GM18511 (cell line): ENCODE data around the gene TRIM10.
"Not testable (repeated sequence)": the region's sequence is repeated elsewhere in the genome, so short reads cannot be mapped to it uniquely, and the experiment has no call there.

Source experiments
- ATAC-seq: cut with Tn5 transposase; IDR thresholded peaks from one replicate; pipeline ENCODE4 v1.9.1; 2021; ENCODE audit warnings: mild to moderate bottlenecking, moderate library complexity; ENCODE audit not compliant: unreplicated experiment

Gene TRIM10

DNA sequence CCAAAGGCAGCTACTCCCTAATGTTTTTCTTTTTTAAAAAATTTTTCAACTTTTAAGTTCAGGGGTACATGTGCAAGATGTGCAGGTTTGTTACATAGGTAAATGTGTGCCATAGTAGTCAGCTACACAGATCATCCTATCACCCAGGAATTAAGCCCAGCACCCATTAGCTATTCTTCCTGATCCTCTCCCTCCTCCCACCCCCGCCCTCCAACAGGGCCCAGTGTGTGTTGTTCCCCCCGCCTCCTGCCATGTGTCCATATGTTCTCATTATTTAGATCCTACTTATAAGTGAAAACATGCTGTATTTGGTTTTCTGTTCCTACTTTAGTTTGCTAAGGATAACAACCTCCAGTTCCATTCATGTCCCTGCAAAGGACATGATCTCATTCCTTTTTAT, 14.8 kb upstream of the TRIM10 start:
- no peak for ATAC-seq

DNA sequence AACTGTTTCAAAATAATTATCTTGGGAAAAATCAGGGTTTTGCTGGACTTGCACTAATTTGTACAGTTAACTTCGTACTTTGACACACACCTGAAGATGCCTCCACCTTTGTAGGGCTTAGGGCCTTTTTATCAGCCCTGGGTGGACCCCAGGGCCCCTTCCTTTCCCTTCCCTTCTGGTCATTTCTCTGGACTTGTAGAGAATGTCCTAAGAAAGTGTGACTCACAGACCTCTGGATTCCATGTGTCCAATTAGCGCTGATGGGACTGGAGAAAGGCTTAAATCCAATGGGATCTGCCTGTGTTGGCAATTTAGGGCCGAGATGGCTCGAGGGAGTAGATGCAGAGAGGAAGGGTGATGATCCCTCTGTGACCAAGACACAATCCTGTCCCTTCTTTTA, 11.7 kb upstream of the TRIM10 start:
- no peak for ATAC-seq

DNA sequence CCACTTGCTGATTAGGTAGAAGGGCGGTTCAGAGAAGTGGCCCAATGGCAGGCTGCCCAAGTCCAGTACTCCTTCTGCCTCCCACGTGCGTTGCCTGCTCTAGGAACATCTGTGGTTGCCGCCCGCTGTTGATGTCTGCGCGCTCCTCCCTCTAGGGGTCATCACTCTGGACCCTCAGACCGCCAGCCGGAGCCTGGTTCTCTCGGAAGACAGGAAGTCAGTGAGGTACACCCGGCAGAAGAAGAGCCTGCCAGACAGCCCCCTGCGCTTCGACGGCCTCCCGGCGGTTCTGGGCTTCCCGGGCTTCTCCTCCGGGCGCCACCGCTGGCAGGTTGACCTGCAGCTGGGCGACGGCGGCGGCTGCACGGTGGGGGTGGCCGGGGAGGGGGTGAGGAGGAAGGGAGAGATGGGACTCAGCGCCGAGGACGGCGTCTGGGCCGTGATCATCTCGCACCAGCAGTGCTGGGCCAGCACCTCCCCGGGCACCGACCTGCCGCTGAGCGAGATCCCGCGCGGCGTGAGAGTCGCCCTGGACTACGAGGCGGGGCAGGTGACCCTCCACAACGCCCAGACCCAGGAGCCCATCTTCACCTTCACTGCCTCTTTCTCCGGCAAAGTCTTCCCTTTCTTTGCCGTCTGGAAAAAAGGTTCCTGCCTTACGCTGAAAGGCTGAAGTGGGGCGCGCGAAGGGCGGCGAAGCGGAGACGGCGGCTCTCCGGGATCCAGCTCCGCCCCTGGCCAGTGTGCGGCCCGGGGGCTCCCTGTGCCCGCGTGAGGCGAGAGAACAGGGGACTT, 10.9 kb upstream of the TRIM10 start:
- no peak for ATAC-seq

DNA sequence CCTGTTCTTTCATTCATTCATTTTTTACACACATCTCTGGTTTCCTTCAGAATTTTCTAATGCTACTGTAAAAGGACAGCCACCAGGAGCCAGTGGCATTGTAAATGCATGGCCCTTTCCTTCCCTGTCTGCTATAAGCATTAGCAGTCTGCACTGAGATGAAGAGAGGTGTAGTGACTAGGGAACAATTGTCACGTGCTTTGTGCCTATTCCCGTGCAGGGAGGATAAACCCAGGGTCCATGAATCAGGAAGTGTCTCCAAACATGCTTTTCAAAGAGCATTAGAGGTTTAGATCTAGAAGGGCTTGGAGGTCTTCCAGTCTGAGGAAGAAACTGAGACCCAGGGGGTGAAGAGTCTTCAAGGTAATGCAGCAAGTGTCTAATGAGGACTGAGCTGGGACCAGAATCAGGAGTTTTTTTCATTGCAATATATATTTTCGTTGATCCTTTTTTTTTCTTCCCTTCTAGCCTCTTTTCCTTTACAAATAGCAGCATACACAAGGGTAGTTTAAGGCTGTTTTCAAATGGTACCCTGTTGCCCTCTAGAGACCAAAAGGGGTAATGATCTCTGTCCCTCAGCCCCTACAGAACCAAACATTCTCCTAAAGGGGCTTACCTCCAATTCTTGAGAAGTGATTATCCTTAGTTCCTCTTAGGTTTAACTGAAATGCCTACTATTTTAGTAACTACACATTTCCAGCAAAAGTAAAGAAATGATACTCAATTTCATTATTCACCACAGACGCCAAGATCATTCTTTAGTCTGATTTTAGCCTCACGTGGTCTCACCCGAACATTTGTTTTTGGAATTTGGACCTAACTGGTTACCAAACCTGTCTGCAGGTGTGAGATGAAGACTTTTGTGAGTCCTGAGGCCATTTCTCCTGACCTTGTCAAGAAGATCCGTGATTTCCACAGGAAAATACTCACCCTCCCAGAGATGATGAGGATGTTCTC, 8.9 kb upstream of the TRIM10 start:
- ATAC-seq: no peak

DNA sequence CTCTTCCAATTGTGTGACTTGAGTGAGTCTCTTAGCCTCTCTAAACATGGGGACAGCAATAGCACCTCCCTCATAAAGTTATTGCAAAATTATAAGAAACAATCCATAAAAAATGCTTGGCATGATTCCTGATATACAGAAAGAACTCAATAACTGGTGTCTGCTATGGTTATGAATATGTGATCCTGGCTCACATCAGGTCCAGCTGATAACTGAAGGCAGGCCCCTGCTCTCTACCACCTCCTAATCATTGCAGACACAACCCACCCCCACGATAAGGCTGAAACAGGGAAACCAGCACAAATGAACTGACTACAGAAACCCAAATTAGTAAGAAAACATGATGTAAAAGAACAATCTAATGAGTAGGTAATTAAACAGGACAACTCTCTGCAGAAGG, 7.7 kb upstream of the TRIM10 start:
- ATAC-seq: no peak

DNA sequence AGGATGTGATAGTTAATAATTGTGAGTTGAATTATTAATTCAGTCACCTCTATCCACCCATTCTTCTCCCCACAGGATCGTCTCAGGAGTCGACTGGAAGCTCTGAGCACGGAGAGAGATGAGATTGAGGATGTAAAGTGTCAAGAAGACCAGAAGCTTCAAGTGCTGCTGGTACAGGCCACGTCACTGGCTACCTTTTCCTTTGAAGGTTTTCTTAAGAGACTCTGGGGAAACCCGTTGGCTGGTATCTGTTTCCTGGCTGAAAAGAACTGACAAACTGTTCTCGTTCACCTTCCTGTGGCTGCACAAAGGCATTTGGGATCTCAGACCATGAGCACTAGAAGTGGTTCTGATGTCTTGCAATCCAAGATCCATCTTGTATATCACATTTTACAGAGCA, 6.1 kb upstream of the TRIM10 start:
- no peak for ATAC-seq

DNA sequence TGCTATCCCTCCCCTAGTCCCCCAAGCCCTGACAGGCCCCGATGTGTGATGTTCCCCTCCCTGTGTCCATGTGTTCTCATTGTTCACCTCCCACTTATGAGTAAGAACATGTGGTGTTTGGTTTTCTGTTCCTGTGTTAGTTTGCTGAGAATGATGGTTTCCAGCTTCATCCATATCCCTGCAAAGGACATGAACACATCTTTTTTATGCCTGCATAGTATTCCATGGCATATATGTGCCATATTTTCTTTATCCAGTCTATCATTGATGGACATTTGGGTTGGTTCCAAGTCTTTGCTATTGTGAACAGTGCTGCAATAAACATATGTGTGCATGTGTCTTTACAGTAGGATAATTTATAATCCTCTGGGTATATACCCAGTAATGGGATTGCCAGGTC, 4.2 kb upstream of the TRIM10 start:
- not testable (repeated sequence) for ATAC-seq

DNA sequence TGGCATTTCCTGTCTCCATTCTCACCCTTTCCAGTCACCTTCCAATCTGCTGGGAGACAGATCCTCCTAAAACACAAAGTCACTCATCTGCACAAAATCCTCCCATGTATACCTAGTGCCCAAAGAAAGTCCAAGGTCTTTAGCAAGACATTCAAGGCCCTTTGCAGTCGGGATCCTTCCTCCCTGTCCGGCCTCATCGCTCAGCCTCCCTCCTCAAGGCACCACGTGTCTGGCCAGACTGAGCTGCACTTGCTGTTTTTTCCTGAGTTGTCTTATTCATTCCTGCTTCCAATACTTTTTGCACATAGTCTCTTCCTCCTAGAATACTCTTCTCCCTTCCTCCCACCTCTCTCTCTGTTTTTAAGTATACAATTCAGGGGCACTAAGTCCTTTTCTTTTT, 3.7 kb upstream of the TRIM10 start:
- no peak for ATAC-seq

DNA sequence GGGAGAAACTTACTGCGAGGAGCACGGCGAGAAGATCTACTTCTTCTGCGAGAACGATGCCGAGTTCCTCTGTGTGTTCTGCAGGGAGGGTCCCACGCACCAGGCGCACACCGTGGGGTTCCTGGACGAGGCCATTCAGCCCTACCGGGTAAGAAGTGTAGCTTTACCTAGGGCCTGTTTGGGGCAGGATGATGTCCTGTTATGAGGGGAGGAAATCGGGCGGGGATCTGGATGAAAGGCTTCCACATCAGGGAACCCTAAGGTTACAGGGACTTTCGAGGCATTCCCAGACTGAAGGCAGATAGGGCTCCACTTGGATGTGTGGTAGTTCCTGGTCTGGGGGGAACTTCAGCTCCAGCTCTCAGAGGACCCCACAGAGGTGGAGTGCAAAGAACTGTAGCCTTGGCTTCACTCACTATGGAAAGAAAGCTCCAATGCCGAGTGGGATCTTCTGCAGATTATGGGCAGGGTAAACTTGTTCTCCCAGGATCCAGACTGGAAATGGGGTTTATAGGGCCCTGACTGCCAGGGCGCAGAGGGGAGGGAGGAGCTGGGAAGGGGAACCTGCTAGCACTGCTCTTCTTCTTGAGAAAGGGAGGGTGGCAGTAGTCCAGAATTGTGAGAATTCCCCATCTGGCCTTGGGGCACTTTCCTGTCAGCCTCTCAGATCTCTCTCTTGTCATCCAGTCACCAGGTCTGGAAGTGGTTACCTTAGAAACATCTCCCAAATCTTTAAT, 3.1 kb upstream of the TRIM10 start:
- ATAC-seq: no peak

DNA sequence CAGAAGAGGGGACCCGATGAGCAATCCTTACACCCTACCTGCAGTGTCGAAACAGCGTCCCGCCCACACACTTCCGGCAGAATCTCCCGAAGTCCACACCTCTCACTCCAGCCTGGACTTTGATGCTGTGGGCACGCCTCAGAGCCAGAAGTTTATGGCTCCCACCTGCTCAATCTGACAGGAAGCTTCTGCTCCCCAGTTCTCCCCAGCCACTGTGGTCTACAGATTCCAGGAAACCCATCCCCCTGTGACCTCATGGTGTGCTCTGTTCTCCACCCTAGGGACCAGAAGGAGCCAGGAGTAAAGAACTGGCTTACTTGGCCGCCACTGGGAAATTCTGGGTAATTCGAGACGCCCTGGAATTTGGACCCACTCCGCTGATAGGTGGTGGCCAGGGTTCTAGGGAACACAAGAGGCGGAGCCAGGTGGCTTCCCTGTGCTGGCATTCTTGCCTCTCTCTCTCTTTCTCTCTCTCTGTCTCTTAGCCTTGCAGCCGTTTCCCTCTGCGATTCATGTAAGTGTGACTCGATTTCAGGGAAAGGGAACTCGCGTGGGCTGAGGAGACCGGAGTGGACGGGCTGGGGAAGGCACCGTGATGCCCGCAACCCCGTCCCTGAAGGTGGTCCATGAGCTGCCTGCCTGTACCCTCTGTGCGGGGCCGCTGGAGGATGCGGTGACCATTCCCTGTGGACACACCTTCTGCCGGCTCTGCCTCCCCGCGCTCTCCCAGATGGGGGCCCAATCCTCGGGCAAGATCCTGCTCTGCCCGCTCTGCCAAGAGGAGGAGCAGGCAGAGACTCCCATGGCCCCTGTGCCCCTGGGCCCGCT, 2.3 kb upstream of the TRIM10 start, which contains the start of gene TRIM15:
Gene TRIM15 (plus strand): TSS at position 457 of the 828 bp plus-strand sequence. CDS start 139 bp downstream, at position 596.
- no peak for ATAC-seq

DNA sequence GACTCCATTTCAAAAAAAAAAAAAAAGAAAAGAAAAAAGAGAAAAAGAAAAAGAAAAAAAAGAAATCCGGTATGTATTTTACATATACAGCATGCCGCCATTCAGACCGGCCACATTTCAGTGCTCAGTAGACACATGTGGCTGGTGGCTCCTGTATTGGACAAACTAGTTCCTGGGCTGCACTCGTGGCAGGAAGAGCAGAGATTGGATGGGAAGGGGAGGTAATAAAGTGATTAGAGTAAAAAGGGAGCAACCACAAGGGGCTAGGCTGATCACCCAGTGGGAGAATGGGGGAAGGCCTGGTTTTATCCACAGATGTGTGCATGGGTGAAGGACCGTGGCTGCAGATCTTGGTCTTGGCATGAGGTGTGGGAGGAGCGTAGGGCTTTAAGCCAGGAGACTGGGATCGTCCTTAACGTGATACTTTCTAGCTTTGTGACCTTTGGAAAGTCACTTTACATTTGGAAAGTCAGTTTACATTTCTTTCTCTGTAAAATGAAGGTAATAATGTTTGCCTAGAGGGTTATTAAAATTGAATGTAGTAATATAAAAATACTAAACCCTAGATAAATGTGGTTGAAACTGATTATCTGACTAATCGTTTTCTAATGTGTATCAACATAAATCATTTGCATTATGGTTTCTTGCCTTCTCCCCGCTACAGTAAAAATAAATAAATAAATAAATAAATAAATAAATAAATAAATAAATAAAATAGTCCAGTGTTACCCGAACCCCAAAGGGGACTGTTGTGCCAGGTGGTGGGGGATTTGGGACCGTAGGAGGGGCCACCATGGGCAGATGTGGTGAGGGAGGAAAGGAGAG, 1.5 kb upstream of the TRIM10 start:
- no peak for ATAC-seq

DNA sequence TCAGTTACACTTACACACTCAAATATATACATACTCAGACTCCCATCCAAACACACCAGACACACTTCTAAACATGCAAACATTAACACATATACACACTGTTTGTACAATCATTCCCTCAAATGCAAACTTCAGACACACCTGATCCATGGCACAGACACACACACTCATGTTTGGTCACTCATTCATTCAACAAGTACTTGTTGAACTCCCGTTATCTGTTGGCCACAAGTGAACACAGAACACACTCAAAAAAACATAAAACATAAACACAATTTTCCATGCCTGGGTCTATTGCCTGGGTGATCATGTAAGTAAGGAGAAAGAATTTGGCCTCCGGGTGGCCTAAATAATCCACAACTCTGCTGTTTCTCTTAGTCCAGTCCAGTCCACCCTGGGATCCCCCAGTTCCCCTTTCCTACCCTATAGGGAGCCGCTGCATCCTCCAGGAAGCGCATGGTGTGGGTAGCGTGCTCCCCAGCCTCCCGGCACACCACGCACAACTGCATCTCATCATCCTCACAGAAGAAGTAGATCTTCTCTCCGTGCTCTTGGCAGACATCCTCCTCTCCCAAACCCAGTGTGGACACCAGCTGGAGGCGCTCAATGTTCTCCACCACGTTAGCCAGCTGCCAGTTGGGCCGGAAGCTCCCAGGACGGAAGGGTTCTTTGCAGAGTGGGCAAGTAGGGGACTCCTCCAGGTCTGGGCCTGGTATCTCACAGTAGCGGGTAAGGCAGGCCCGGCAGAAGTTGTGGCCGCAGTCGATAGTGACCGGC, 815 bp downstream of the TRIM10 start:
- no peak for ATAC-seq

DNA sequence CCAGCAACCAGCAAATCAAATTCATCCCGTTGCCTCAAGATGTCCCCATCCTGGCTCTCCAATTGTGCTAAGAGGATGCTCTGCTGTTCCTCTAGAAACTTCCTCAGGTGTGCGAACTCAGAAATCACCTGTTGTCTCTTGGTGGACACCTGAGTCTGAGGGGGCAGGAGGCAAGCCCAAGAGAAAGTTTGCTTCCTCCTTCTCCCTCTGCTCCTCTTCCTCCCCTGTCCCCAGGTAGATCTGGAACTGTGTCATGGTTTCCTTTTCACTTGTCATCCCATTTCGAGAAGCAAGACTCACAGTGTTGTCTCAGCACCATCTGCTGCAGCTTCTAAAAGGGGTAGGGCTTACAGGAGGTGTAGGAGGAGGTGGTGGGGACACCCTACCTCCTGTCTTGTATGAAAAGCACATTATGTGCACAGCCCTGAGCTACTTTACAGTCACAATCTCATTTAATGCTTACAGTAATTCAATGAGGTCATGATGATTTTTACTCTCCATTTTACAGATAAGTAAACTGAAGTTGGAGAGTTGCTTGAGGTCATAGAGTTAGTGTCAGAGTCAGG, 2.5 kb downstream of the TRIM10 start:
- ATAC-seq: no peak

DNA sequence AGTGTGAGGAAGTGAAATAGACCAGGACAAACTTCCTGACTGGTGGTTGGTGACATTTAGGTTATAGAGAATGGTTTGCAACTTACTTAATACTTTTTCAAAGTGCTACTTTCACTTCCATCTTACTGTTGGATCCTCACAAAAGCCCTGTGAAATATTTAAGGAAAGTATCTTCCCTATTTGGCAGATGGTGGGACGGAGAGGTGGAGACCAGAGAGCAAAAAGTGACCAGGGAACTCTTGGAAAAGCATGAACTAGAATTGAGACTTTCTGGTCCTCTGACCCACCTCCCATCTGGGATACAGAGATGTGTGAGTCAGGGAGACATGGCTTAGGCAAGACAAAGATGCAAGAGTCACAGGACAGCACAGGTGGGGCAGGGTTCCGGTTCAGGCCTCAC, 3.0 kb downstream of the TRIM10 start:
- ATAC-seq: no peak

DNA sequence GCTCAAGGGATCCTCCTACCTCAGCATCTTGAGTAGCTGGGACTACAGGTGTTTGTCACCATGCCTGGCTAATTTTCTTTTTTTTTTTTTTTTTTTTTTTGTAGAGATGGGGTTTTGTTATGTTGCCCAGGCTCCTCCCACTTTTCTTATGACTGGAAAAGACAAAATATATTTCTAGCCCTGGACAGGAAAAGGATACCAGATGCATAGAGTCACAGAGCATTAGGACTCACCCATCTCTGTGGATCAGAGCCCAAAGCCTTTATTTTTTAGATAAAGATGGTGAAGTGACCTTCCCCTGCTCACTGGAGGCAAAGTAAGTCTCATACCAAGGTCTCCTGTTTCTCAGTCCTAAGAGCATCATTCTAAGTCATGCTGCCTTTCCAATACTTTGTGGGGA, 3.4 kb downstream of the TRIM10 start:
- no peak for ATAC-seq

DNA sequence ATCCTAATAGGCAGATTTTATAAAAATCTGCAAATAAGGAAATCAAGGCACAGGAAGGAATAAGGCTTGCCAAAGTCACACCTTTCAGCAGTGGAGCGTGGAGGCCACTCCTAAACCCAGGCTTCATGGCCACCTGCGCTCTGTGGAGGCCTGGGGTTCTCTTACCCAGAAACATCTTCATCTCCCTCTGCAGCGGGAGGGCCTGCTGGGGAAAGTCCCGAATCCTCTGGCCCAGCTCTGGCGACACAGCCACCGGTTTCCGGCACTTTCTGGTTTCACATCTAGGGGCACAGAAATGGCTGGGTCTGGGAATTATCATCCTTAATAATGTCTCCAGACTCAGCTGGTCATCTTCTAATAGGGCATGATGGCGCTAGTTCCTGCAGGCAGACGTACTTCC, 4.2 kb downstream of the TRIM10 start:
- no peak for ATAC-seq

DNA sequence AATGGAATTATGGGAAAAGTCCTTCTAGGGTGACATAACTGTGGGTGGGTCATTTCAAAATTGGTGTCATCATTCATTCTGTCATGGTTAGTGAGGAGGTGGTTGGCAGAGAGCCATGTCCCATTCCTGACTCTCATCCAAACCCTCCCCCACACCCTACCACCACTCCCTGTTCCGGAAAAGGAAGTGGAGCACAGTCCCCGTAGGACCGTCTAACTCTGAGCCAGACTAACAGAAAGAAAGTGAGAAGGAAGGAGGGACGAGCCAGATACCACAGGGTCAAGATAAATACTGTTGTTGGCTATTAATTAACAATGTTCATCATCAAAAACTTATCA, 4.8 kb downstream of the TRIM10 start:
- no peak for ATAC-seq

DNA sequence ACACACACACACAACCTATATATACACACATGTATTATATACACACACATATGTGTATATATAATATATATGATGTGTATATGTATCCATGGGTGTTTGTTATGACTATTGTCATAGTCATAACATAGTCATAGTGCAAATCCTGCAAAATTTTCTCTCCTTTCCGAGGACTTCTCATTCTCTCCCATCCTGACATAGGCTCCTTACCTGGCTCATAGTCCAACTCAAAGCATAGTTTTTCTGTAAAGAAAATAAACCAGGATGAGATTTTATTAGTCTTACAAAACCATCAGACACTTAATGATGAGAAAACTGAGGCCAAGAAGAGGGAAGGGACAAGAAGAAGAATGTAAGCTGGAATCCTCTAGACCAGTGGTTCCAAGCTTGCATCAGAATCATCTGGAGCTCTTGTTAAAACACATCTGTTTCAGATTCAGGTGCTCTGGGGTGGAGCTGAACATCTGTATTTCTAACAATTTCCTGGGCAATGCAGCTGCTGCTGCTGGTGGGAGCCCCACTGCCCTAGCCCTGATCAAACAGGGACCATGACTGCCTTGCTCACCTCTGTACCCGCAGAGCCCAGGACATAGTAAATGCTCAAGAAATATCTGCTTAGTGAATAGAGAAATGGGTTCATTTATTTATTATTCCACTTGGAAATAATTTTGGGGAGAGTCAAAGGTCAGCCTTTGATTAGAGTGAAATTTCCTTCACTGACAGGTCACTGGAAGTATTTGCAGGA, 5.3 kb downstream of the TRIM10 start:
- ATAC-seq: no peak
